Adrenal gland (tissue), 5 donors: ENCODE data around the gene ZNF341.

ENCODE experiments used
- CTCF ChIP-seq, 6 experiments: fragments of 450-650 bp in 4 of 6; fragments of 200-600 bp in 2 of 6; sonication (generic) in 1 of 6; IDR thresholded peaks; 1 replicate in 5 of 6; 2 replicates in 1 of 6; pipeline versions ENCODE4 v1.5.1 to v1.8.0; 2016 to 2021; ENCODE audit warnings: antibody characterized with exemption in 6 of 6, mild to moderate bottlenecking in 2 of 6, moderate library complexity in 1 of 6
- POLR2A ChIP-seq, 2 donors: fragments of 450-650 bp; IDR thresholded peaks; one replicate each; pipeline ENCODE4 v1.6.1; 2017; ENCODE audit warnings: antibody characterized with exemption in 2 of 2, mild to moderate bottlenecking in 2 of 2, moderate library complexity in 1 of 2
- donor health status: DM: no; HTN: no; CAD: no.

- TF ChIP-seq CTCF (IDR thresholded peaks at IDR 0.05) (no peak), POLR2A (IDR thresholded peaks at IDR 0.05) (no peak)
Measured at GRCh38 chr20:33836277-33836676, 104.5 kb downstream of the ZNF341 start.
